Endothelial cell (in vitro differentiated cells): ENCODE data around the gene ADAMTS2. TPM values are rescaled to one million over a fixed set of nuclear protein-coding genes. Genes with fewer than 3 reads are reported as not detected.
A peak's percentile ranks its signal among the peaks of the same experiment; 100 is the strongest.

Experiments used
- DNase-seq: peaks from one replicate; pipeline ENCODE4 v3.0.0; 2021; ENCODE audit warnings: low spot score
- H3K27ac Mint-ChIP-seq: one replicate; pipeline ENCODE4 v1.8.0; 2021; ENCODE audit warnings: mixed read lengths, inconsistent platforms; ENCODE audit not compliant: unreplicated experiment
- H3K27me3 Mint-ChIP-seq: one replicate; pipeline ENCODE4 v1.8.0; 2021; ENCODE audit warnings: mild to moderate bottlenecking, moderate library complexity, mixed read lengths, inconsistent platforms; ENCODE audit not compliant: unreplicated experiment
- H3K36me3 Mint-ChIP-seq: one replicate; pipeline ENCODE4 v1.8.0; 2021; ENCODE audit warnings: mild to moderate bottlenecking, low read depth, mixed read lengths, inconsistent platforms; ENCODE audit not compliant: unreplicated experiment
- H3K4me1 Mint-ChIP-seq: one replicate; pipeline ENCODE4 v1.8.0; 2021; ENCODE audit warnings: mild to moderate bottlenecking, mixed read lengths, inconsistent platforms; ENCODE audit not compliant: unreplicated experiment
- H3K4me3 Mint-ChIP-seq: one replicate; pipeline ENCODE4 v1.8.0; 2021; ENCODE audit warnings: mild to moderate bottlenecking, mixed read lengths, inconsistent platforms; ENCODE audit not compliant: unreplicated experiment
- H3K9me3 Mint-ChIP-seq: one replicate; pipeline ENCODE4 v1.8.0; 2021; ENCODE audit warnings: mixed read lengths, inconsistent platforms; ENCODE audit not compliant: unreplicated experiment
- CTCF ChIP-seq: fragments of 200-600 bp; sonication (generic); IDR thresholded peaks from one replicate; pipeline ENCODE4 v1.5.0; 2021; ENCODE audit warnings: antibody characterized with exemption; ENCODE audit not compliant: unreplicated experiment
- total RNA-seq: library from RNA; stranded (reverse); fragmentation: NEBNext Ultra II Directional; extraction: Animal tissue kit (Norgen Biotek cat#: 25700); gene quantifications from one replicate; pipeline ENCODE4 v1.2.1, GENCODE V29; 2021; ENCODE audit not compliant: unreplicated experiment

Gene ADAMTS2
- total RNA-seq, 1 donor from 2014 or later = 1.5 TPM

GRCh38 chr5:179322071-179323025, 22.9 kb downstream of the ADAMTS2 start:
- peaks cover 3% of the 10 kb centered on the region for H3K36me3 Mint-ChIP-seq
- H3K27me3 Mint-ChIP-seq = peaks cover 8% of the 10 kb centered on the region
- no peak overlapping the region for H3K27ac Mint-ChIP-seq
- H3K4me1 Mint-ChIP-seq = peaks cover 6% of the 10 kb centered on the region
- H3K9me3 Mint-ChIP-seq = no peaks in the 10 kb centered on the region
- TF ChIP-seq CTCF = no peak
- DNase-seq = no peak
- no peak overlapping the region for H3K4me3 Mint-ChIP-seq

GRCh38 chr5:179321206-179321987, 23.9 kb downstream of the ADAMTS2 start:
- no peak overlapping the region for H3K4me3 Mint-ChIP-seq
- TF ChIP-seq CTCF = no peak
- peaks cover 3% of the 10 kb centered on the region for H3K36me3 Mint-ChIP-seq
- H3K27ac Mint-ChIP-seq = no peak overlapping the region
- H3K27me3 Mint-ChIP-seq = peaks cover 13% of the 10 kb centered on the region
- H3K9me3 Mint-ChIP-seq = no peaks in the 10 kb centered on the region
- H3K4me1 Mint-ChIP-seq = peaks cover 6% of the 10 kb centered on the region
- DNase-seq = no peak

- H3K27me3 Mint-ChIP-seq = peaks cover 15% of the 10 kb centered on the region
- no peak overlapping the region for H3K4me3 Mint-ChIP-seq
- H3K9me3 Mint-ChIP-seq = peaks cover 7% of the 10 kb centered on the region
- TF ChIP-seq CTCF = no peak
- no peak for DNase-seq
- H3K4me1 Mint-ChIP-seq = peaks cover 12% of the 10 kb centered on the region
- peak overlapping the region; percentile 36 for H3K27ac Mint-ChIP-seq
- H3K36me3 Mint-ChIP-seq = peaks cover 10% of the 10 kb centered on the region
Measured at GRCh38 chr5:179319741-179320281, 25.4 kb downstream of the ADAMTS2 start.

GRCh38 chr5:179319123-179319522, 26.1 kb downstream of the ADAMTS2 start:
- Mint-ChIP-seq H3K36me3 (peaks cover 14% of the 10 kb centered on the region), H3K4me3 (peak overlapping the region; percentile 29), H3K27me3 (peaks cover 15% of the 10 kb centered on the region), H3K9me3 (peaks cover 7% of the 10 kb centered on the region), H3K4me1 (peaks cover 12% of the 10 kb centered on the region), H3K27ac (no peak overlapping the region)
- TF ChIP-seq CTCF = no peak
- no peak for DNase-seq
